ENCODE data around the gene MLEC. TPM values are rescaled to one million over a fixed set of nuclear protein-coding genes. Genes with fewer than 3 reads are reported as not detected.
A peak's percentile ranks its signal among the peaks of the same experiment; 100 is the strongest.

Gene MLEC
- total RNA-seq, 4 donors from 2014 or later = 37.8 to 55.5 (median 46.3) TPM

- Histone ChIP-seq H3K9me3 (no peaks in the 10 kb centered on the region), H3K27ac (replicated peaks in 1 of 4) (no peak overlapping the region), H3K36me3 (peaks cover 3 to 21% (median 13%) of the 10 kb centered on the region in 4 donors), H3K27me3 (no peaks in the 10 kb centered on the region), H3K4me3 (peak overlapping the region in 1 of 4 donors; percentile 98), H3K4me1 (peaks cover 52 to 71% (median 60%) of the 10 kb centered on the region in 4 donors)
- 94% methylated on average over 2 of the region's 2 CpGs for WGBS
- TF ChIP-seq POLR2A (IDR thresholded peaks at IDR 0.05; ENCODE audit: low read depth) (no peak), EP300 (IDR thresholded peaks at IDR 0.05) (no peak), POLR2AphosphoS5 (IDR thresholded peaks at IDR 0.05) (no peak)
- TF ChIP-seq, protein P1, sequence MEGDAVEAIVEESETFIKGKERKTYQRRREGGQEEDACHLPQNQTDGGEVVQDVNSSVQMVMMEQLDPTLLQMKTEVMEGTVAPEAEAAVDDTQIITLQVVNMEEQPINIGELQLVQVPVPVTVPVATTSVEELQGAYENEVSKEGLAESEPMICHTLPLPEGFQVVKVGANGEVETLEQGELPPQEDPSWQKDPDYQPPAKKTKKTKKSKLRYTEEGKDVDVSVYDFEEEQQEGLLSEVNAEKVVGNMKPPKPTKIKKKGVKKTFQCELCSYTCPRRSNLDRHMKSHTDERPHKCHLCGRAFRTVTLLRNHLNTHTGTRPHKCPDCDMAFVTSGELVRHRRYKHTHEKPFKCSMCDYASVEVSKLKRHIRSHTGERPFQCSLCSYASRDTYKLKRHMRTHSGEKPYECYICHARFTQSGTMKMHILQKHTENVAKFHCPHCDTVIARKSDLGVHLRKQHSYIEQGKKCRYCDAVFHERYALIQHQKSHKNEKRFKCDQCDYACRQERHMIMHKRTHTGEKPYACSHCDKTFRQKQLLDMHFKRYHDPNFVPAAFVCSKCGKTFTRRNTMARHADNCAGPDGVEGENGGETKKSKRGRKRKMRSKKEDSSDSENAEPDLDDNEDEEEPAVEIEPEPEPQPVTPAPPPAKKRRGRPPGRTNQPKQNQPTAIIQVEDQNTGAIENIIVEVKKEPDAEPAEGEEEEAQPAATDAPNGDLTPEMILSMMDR (IDR thresholded peaks at IDR 0.05) = no peak
- intact Hi-C loops (cut with DNase I) = no loop called here
- no peak for DNase-seq (ENCODE audit: extremely low spot score)
Measured at GRCh38 chr12:120690083-120690450, 3.1 kb downstream of the MLEC start.

DNA sequence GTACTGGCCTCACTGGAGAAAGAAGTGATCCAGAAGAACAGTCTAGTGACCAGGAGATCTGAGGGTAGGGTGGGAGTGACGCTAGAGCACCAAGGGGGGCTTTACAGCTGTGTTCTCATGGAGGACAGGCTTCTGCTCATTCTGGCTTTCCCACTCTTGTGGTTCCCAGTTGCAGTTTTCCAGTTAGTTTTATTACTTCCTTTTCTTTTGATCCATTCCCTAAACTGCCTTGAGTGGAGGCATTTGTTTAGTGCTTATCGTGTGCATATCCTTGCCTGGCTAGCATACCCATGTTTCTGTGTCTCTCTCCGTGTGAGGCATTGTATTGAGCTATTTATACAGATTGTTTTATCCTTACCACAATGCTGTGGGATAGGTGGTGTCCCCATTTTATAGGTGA is 4.0 kb downstream of the MLEC start:
- no peak overlapping the region for H3K4me3 ChIP-seq
- intact Hi-C loops (cut with DNase I) = no loop called here
- WGBS = 79% methylated on average over 3 of the region's 3 CpGs
- no peak overlapping the region for H3K27ac ChIP-seq (replicated peaks in 1 of 4)
- TF ChIP-seq POLR2A (IDR thresholded peaks at IDR 0.05; ENCODE audit: low read depth) (no peak), POLR2AphosphoS5 (IDR thresholded peaks at IDR 0.05) (no peak), EP300 (IDR thresholded peaks at IDR 0.05) (no peak)
- TF ChIP-seq, protein P1 (IDR thresholded peaks at IDR 0.05) = no peak
- H3K4me1 ChIP-seq = peaks cover 44 to 65% (median 55%) of the 10 kb centered on the region in 4 donors
- no peaks in the 10 kb centered on the region for H3K27me3 ChIP-seq
- H3K9me3 ChIP-seq = no peaks in the 10 kb centered on the region
- peaks cover 10 to 30% (median 22%) of the 10 kb centered on the region in 4 donors for H3K36me3 ChIP-seq
- DNase-seq (ENCODE audit: extremely low spot score) = no peak

- Histone ChIP-seq H3K27me3 (no peaks in the 10 kb centered on the region), H3K4me1 (peaks cover 41 to 59% (median 55%) of the 10 kb centered on the region in 4 donors), H3K9me3 (no peaks in the 10 kb centered on the region), H3K36me3 (peaks cover 26 to 46% (median 37%) of the 10 kb centered on the region in 4 donors), H3K27ac (replicated peaks in 1 of 4) (peak overlapping the region in 1 of 4 donors; percentile 8), H3K4me3 (no peak overlapping the region)
- no peak for DNase-seq (ENCODE audit: extremely low spot score)
- intact Hi-C loops (cut with DNase I) = no loop called here
- TF ChIP-seq POLR2AphosphoS5 (IDR thresholded peaks at IDR 0.05) (no peak), POLR2A (IDR thresholded peaks at IDR 0.05; ENCODE audit: low read depth) (no peak)
- TF ChIP-seq, protein P1 (IDR thresholded peaks at IDR 0.05) = no peak
- 74% methylated on average over 11 of the region's 11 CpGs for WGBS
Measured at GRCh38 chr12:120692524-120693033, 5.6 kb downstream of the MLEC start.

- Histone ChIP-seq H3K27me3 (no peaks in the 10 kb centered on the region), H3K4me3 (no peak overlapping the region), H3K36me3 (peaks cover 27 to 56% (median 50%) of the 10 kb centered on the region in 4 donors), H3K4me1 (peaks cover 35 to 53% (median 51%) of the 10 kb centered on the region in 4 donors), H3K9me3 (no peaks in the 10 kb centered on the region), H3K27ac (replicated peaks in 1 of 4) (no peak overlapping the region)
- intact Hi-C loops (cut with DNase I) = no loop called here
- TF ChIP-seq POLR2A (IDR thresholded peaks at IDR 0.05; ENCODE audit: low read depth) (no peak), EP300 (IDR thresholded peaks at IDR 0.05) (no peak), POLR2AphosphoS5 (IDR thresholded peaks at IDR 0.05) (no peak)
- TF ChIP-seq, protein P1 (IDR thresholded peaks at IDR 0.05) = no peak
- 83% methylated on average over 4 of the region's 4 CpGs for WGBS
- no peak for DNase-seq (ENCODE audit: extremely low spot score)
Measured at GRCh38 chr12:120693848-120694247, 6.9 kb downstream of the MLEC start.

GRCh38 chr12:120696626-120697025 is 9.7 kb downstream of the MLEC start:
- DNase-seq (ENCODE audit: extremely low spot score) = no peak
- Histone ChIP-seq H3K27ac (replicated peaks in 1 of 4) (no peak overlapping the region), H3K27me3 (no peaks in the 10 kb centered on the region), H3K9me3 (no peaks in the 10 kb centered on the region), H3K4me3 (no peak overlapping the region), H3K4me1 (peaks cover 28 to 53% (median 31%) of the 10 kb centered on the region in 4 donors), H3K36me3 (peaks cover 27 to 79% (median 74%) of the 10 kb centered on the region in 4 donors)
- TF ChIP-seq, protein P1 (IDR thresholded peaks at IDR 0.05) = no peak
- TF ChIP-seq POLR2AphosphoS5 (IDR thresholded peaks at IDR 0.05) (no peak), EP300 (IDR thresholded peaks at IDR 0.05) (no peak)
- 76% methylated on average over 6 of the region's 6 CpGs for WGBS
- intact Hi-C loops (cut with DNase I) = no loop called here

All from esophagus muscularis mucosa (tissue), 4 donors.